ENCODE data around the gene OR10AD1. TPM values are rescaled to one million over a fixed set of nuclear protein-coding genes. Genes with fewer than 3 reads are reported as not detected.
"Not testable (repeated sequence)": the region's sequence is repeated elsewhere in the genome, so short reads cannot be mapped to it uniquely, and the experiment has no call there.

The OR10AD1 gene
- total RNA-seq, 1 donor, result not detected

- peak overlapping the region; percentile 96 for H2AFZ ChIP-seq (ENCODE audit: low read length)
- H3K27ac ChIP-seq (ENCODE audit: low read depth, low read length), result peak overlapping the region; percentile 30
- peaks cover 11% of the 10 kb centered on the region for H3K4me1 ChIP-seq (ENCODE audit: insufficient read depth, low read length)
- H4K20me1 ChIP-seq (ENCODE audit: insufficient read depth, low read length), result peaks cover 2% of the 10 kb centered on the region
- no peaks in the 10 kb centered on the region for H3K9me3 ChIP-seq (ENCODE audit: low read depth, low read length)
- TF ChIP-seq CTCF (IDR thresholded peaks at IDR 0.05; ENCODE audit: extremely low read depth, low read depth, low read length), result no peak
- H3K4me2 ChIP-seq (ENCODE audit: insufficient read depth, low read length), result peak overlapping the region; percentile 92
- peaks cover 28% of the 10 kb centered on the region for H3K79me2 ChIP-seq (ENCODE audit: insufficient read depth, low read length)
- peaks cover 4% of the 10 kb centered on the region for H3K27me3 ChIP-seq (ENCODE audit: insufficient read depth, low read length)
- DNase-seq (ENCODE audit: insufficient read length, low spot score, missing footprints), result no peak
- H3K4me3 ChIP-seq (ENCODE audit: insufficient read depth, low read length), result peak overlapping the region; percentile 94
- peaks cover 11% of the 10 kb centered on the region for H3K36me3 ChIP-seq (ENCODE audit: insufficient read depth, low read length)
Observed at GRCh38 chr12:48156652-48157017, 46.5 kb downstream of the OR10AD1 start.

- H4K20me1 ChIP-seq (ENCODE audit: insufficient read depth, low read length); H3K9me3 ChIP-seq (ENCODE audit: low read depth, low read length); H3K27ac ChIP-seq (ENCODE audit: low read depth, low read length); H3K27me3 ChIP-seq (ENCODE audit: insufficient read depth, low read length); DNase-seq (ENCODE audit: insufficient read length, low spot score, missing footprints); H3K4me2 ChIP-seq (ENCODE audit: insufficient read depth, low read length); H2AFZ ChIP-seq (ENCODE audit: low read length); H3K4me3 ChIP-seq (ENCODE audit: insufficient read depth, low read length): not testable (repeated sequence)
- Histone ChIP-seq H3K36me3 (ENCODE audit: insufficient read depth, low read length) (peaks cover 19% of the 10 kb centered on the region), H3K79me2 (ENCODE audit: insufficient read depth, low read length) (peaks cover 28% of the 10 kb centered on the region), H3K4me1 (ENCODE audit: insufficient read depth, low read length) (peaks cover 11% of the 10 kb centered on the region)
Observed at GRCh38 chr12:48155786-48156185, 47.3 kb downstream of the OR10AD1 start.

Other genes starting within 250 kb of the OR10AD1 start
- gene TMEM106C, start 239.7 kb downstream of the OR10AD1 start, total RNA-seq, result 57.5 and 58.3 TPM in 2 replicates
- under 0.01 TPM in 2 replicates for gene COL2A1, start 198.8 kb downstream of the OR10AD1 start, total RNA-seq
- 23.9 and 27.4 TPM in 2 replicates for gene SENP1, start 97.2 kb downstream of the OR10AD1 start, total RNA-seq
- gene PFKM, start 83.9 kb downstream of the OR10AD1 start, total RNA-seq, result 64.8 and 81.0 TPM in 2 replicates
- gene ASB8, start 45.8 kb downstream of the OR10AD1 start, total RNA-seq, result 35.5 and 35.9 TPM in 2 replicates
- gene CCDC184, start 19.6 kb downstream of the OR10AD1 start, total RNA-seq, result under 0.01 TPM in 1 of 2 replicates, not detected in the other
- 14.1 and 19.2 TPM in 2 replicates for gene ZNF641, start 147.6 kb upstream of the OR10AD1 start, total RNA-seq

All from osteoblast (primary cell).